Fibroblast of lung (primary cell): ENCODE data around the gene AICDA. TPM values are rescaled to one million over a fixed set of nuclear protein-coding genes. Genes with fewer than 3 reads are reported as not detected.
"Not testable (repeated sequence)": the region's sequence is repeated elsewhere in the genome, so short reads cannot be mapped to it uniquely, and the experiment has no call there.

ENCODE experiments used
- DNase-seq, 2 donors: peaks; one replicate each; pipeline versions ENCODE4 v3.0.0 to v3.0.0-alpha.2; 2010; ENCODE audit warnings: low read depth in 2 of 2
- H2AFZ ChIP-seq: 2 replicates; pipeline ENCODE4 v1.5.1; 2012; ENCODE audit warnings: low read length, control low read depth, inconsistent platforms
- H3K27ac ChIP-seq: 2 replicates; pipeline ENCODE4 v1.5.1; 2011; ENCODE audit warnings: low read length, control low read depth; ENCODE audit not compliant: insufficient read depth
- H3K27me3 ChIP-seq: 2 replicates; pipeline ENCODE4 v1.5.1; 2011; ENCODE audit warnings: mild to moderate bottlenecking, low read length; ENCODE audit not compliant: control insufficient read depth, insufficient read depth
- H3K36me3 ChIP-seq: 2 replicates; pipeline ENCODE4 v1.5.1; 2011; ENCODE audit warnings: low read length; ENCODE audit not compliant: control insufficient read depth, insufficient read depth
- H3K4me1 ChIP-seq: 2 replicates; pipeline ENCODE4 v1.5.1; 2011; ENCODE audit warnings: low read length; ENCODE audit not compliant: control insufficient read depth, insufficient read depth; ENCODE audit errors: extremely low read depth
- H3K4me2 ChIP-seq: 2 replicates; pipeline ENCODE4 v1.5.1; 2011; ENCODE audit warnings: low read length, control low read depth; ENCODE audit not compliant: insufficient read depth; ENCODE audit errors: extremely low read depth
- H3K4me3 ChIP-seq, 4 experiments: fragments of 200-600 bp in 1 of 4; sonication (generic) in 1 of 4; replicated peaks in 1 of 4; 2 replicates each; pipeline ENCODE4 v1.5.1; 2011 to 2016; ENCODE audit warnings: low read length in 4 of 4, low read depth in 3 of 4, mild to moderate bottlenecking in 3 of 4, control low read depth in 2 of 4, inconsistent platforms in 1 of 4, mixed read lengths in 1 of 4; ENCODE audit not compliant: insufficient read depth in 1 of 4; ENCODE audit errors: control extremely low read depth in 1 of 4
- H3K79me2 ChIP-seq: 2 replicates; pipeline ENCODE4 v1.5.1; 2012; ENCODE audit warnings: mild to moderate bottlenecking, low read length, inconsistent platforms; ENCODE audit not compliant: control insufficient read depth, insufficient read depth
- H3K9ac ChIP-seq: 2 replicates; pipeline ENCODE4 v1.5.1; 2011; ENCODE audit warnings: mild to moderate bottlenecking, low read length, control low read depth; ENCODE audit not compliant: insufficient read depth
- H3K9me3 ChIP-seq: 2 replicates; pipeline ENCODE4 v1.5.1; 2012; ENCODE audit warnings: low read depth, low read length; ENCODE audit not compliant: control insufficient read depth, insufficient read depth
- H4K20me1 ChIP-seq: 2 replicates; pipeline ENCODE4 v1.5.1; 2011; ENCODE audit warnings: low read length; ENCODE audit not compliant: control insufficient read depth, insufficient read depth; ENCODE audit errors: extremely low read depth
- CTCF ChIP-seq, 2 donors: IDR thresholded peaks in 1 of 2; conservative IDR thresholded peaks in 1 of 2; 1 replicate in 1 of 2; 2 replicates in 1 of 2; pipeline ENCODE4 v1.5.1; 2011 to 2012; ENCODE audit warnings: low read length in 2 of 2, control low read depth in 1 of 2, inconsistent platforms in 1 of 2, low read depth in 1 of 2, mild to moderate bottlenecking in 1 of 2
- EZH2 ChIP-seq: IDR thresholded peaks from 2 replicates; pipeline ENCODE4 v1.5.1; 2012; ENCODE audit warnings: low read length, control low read depth, mild to moderate bottlenecking; ENCODE audit errors: missing control alignments
- polyA plus RNA-seq, 2 donors: library from polyadenylated mRNA; depleted of rRNA in 1 of 2; stranded (reverse) in 1 of 2; unstranded in 1 of 2; fragments of >200 nt; gene quantifications; 2 replicates each; pipeline ENCODE4 v1.2.1, GENCODE V29; 2011 to 2012; ENCODE audit warnings: missing spikeins in 1 of 2
- total RNA-seq: library from RNA; depleted of rRNA; stranded (reverse); fragments of >200 nt; gene quantifications from 2 replicates; pipeline ENCODE4 v1.2.1, GENCODE V29; 2014

AICDA gene
- total and polyA plus RNA-seq, 2 donors (not counting 1 experiment from before 2014, with no cell fraction given), result not detected

GRCh38 chr12:8566525-8566924 lies 46.1 kb downstream of the AICDA start:
- no peak for DNase-seq
- Histone ChIP-seq H3K79me2 (no peaks in the 10 kb centered on the region), H3K27me3 (no peaks in the 10 kb centered on the region), H3K36me3 (no peaks in the 10 kb centered on the region), H3K4me1 (no peaks in the 10 kb centered on the region), H3K9ac (no peak overlapping the region), H3K9me3 (no peaks in the 10 kb centered on the region), H4K20me1 (no peaks in the 10 kb centered on the region), H3K4me2 (no peak overlapping the region), H3K27ac (no peak overlapping the region), H3K4me3 (no peak overlapping the region), H2AFZ (no peak overlapping the region)
- TF ChIP-seq EZH2 (no peak), CTCF (conservative IDR thresholded peaks at IDR 0.05 in 1 of 2, IDR thresholded peaks at IDR 0.05 in 1 of 2; ENCODE audit: low read depth in 1 of 2, low read length in 2 of 2) (no peak)

GRCh38 chr12:8566052-8566451 lies 46.6 kb downstream of the AICDA start:
- H3K36me3 ChIP-seq, H2AFZ ChIP-seq, H3K79me2 ChIP-seq, H4K20me1 ChIP-seq, H3K27me3 ChIP-seq, H3K9ac ChIP-seq, H3K27ac ChIP-seq, H3K9me3 ChIP-seq, H3K4me1 ChIP-seq, H3K4me3 ChIP-seq, H3K4me2 ChIP-seq, DNase-seq: not testable (repeated sequence)

- Histone ChIP-seq H3K79me2 (no peaks in the 10 kb centered on the region), H3K36me3 (no peaks in the 10 kb centered on the region), H3K9ac (no peak overlapping the region), H3K4me2 (no peak overlapping the region), H3K4me1 (no peaks in the 10 kb centered on the region), H3K27ac (no peak overlapping the region), H2AFZ (no peak overlapping the region), H3K9me3 (no peaks in the 10 kb centered on the region), H3K4me3 (no peak overlapping the region), H4K20me1 (no peaks in the 10 kb centered on the region), H3K27me3 (no peaks in the 10 kb centered on the region)
- DNase-seq, result no peak
- TF ChIP-seq CTCF (conservative IDR thresholded peaks at IDR 0.05 in 1 of 2, IDR thresholded peaks at IDR 0.05 in 1 of 2; ENCODE audit: low read depth in 1 of 2, low read length in 2 of 2) (no peak), EZH2 (no peak)
These were observed 48.0 kb downstream of the AICDA start for GRCh38 chr12:8564656-8565055.
